Measurements from ENCODE around the gene LAMB2.
A peak's percentile ranks its signal among the peaks of the same experiment; 100 is the strongest.

- TF ChIP-seq CTCF (IDR thresholded peaks at IDR 0.05; ENCODE audit: control extremely low read depth in 1 of 3, insufficient read depth in 1 of 3, low read depth in 1 of 3, low read length in 3 of 3) (no peak), EZH2 (IDR thresholded peaks at IDR 0.05; ENCODE audit: low read depth, low read length, severe bottlenecking) (no peak), SIN3A (conservative IDR thresholded peaks at IDR 0.05 in 1 of 2, IDR thresholded peaks at IDR 0.05 in 1 of 2; ENCODE audit: low read depth in 1 of 2, low read length in 2 of 2) (0 out of 4 replicates have a peak, but pooled peaks have one; percentile 34 to 47), SRF (IDR thresholded peaks at IDR 0.05; ENCODE audit: low read depth, low read length) (no peak), TAF1 (IDR thresholded peaks at IDR 0.05; ENCODE audit: low read depth, low read length) (0 out of 2 replicates have a peak, but pooled peaks have one; percentile 46), POLR2A (IDR thresholded peaks at IDR 0.05; ENCODE audit: control extremely low read depth in 1 of 2, low read depth in 2 of 2, low read length in 2 of 2) (no peak; a peak in 1 of 3 replicates)
Measured at GRCh38 chr3:49132437-49133225, at the start of gene LAMB2.
